CD4-positive, alpha-beta T cell treated with Interleukin-21 for 1 hour (primary cell): ENCODE data around the gene PGAM2.

Experiments used
- DNase-seq: peaks from one replicate; pipeline ENCODE4 v3.0.0-alpha.2; 2020

The PGAM2 gene

GRCh38 chr7:44063894-44064651 lies 1.3 kb downstream of the PGAM2 start:
- no peak for DNase-seq

- no peak for DNase-seq
Measured at GRCh38 chr7:44063547-44063893, 1.8 kb downstream of the PGAM2 start.

GRCh38 chr7:44062903-44063295 lies 2.5 kb downstream of the PGAM2 start:
- no peak for DNase-seq

GRCh38 chr7:44062180-44062902 lies 3.0 kb downstream of the PGAM2 start:
- DNase-seq, result no peak

GRCh38 chr7:44061645-44062179 lies 3.7 kb downstream of the PGAM2 start:
- DNase-seq, result no peak

GRCh38 chr7:44060948-44061644 lies 4.3 kb downstream of the PGAM2 start:
- no peak for DNase-seq

- DNase-seq, result no peak
Measured at GRCh38 chr7:44060091-44060947, 5.0 kb downstream of the PGAM2 start.

GRCh38 chr7:44059219-44060090 lies 5.9 kb downstream of the PGAM2 start:
- DNase-seq, result no peak

- no peak for DNase-seq
Measured at GRCh38 chr7:44058759-44059218, 6.6 kb downstream of the PGAM2 start.

GRCh38 chr7:44057849-44058758 lies 7.3 kb downstream of the PGAM2 start:
- no peak for DNase-seq

- no peak for DNase-seq
Measured at GRCh38 chr7:44057181-44057848, 8.1 kb downstream of the PGAM2 start.

- no peak for DNase-seq
Measured at GRCh38 chr7:44056681-44057080, 8.7 kb downstream of the PGAM2 start.

GRCh38 chr7:44052771-44053365 lies 12.5 kb downstream of the PGAM2 start:
- DNase-seq, result no peak

GRCh38 chr7:44051611-44052220 lies 13.7 kb downstream of the PGAM2 start:
- no peak for DNase-seq

- DNase-seq, result no peak
Measured at GRCh38 chr7:44050915-44051560, 14.3 kb downstream of the PGAM2 start.

- DNase-seq, result no peak
Measured at GRCh38 chr7:44050121-44050914, 15.0 kb downstream of the PGAM2 start.

- no peak for DNase-seq
Measured at GRCh38 chr7:44048031-44048795, 17.2 kb downstream of the PGAM2 start.
